Stimulated activated CD8-positive, alpha-beta memory T cell treated with anti-CD3 and anti-CD28 coated beads, Interleukin-15, amount 100 ng/mL, for 48 hours (primary cell): Measurements from ENCODE around the gene MCU.
"Not testable (repeated sequence)": the region's sequence is repeated elsewhere in the genome, so short reads cannot be mapped to it uniquely, and the experiment has no call there.

Source experiments
- DNase-seq, 2 donors: peaks; one replicate each; pipeline ENCODE4 v3.0.0-alpha.2; 2020; ENCODE audit warnings: low read depth in 2 of 2

MCU gene

GRCh38 chr10:72762042-72762441 is 70.1 kb downstream of the MCU start:
- no peak for DNase-seq

- DNase-seq: no peak
Observed at GRCh38 chr10:72763201-72763600, 71.3 kb downstream of the MCU start.

- DNase-seq: no peak
Observed at GRCh38 chr10:72764151-72764550, 72.2 kb downstream of the MCU start.

- no peak for DNase-seq
Observed at GRCh38 chr10:72765051-72765745, 73.3 kb downstream of the MCU start.

- DNase-seq: not testable (repeated sequence)
Observed at GRCh38 chr10:72771195-72771594, 79.3 kb downstream of the MCU start.

GRCh38 chr10:72772031-72772430 is 80.1 kb downstream of the MCU start:
- DNase-seq: no peak

- DNase-seq: no peak
Observed at GRCh38 chr10:72779874-72780273, 87.9 kb downstream of the MCU start.

- DNase-seq: no peak
Observed at GRCh38 chr10:72782649-72783330, 90.8 kb downstream of the MCU start.

GRCh38 chr10:72783410-72783833 is 91.5 kb downstream of the MCU start:
- no peak for DNase-seq

GRCh38 chr10:72784551-72785351 is 92.8 kb downstream of the MCU start:
- no peak for DNase-seq

- DNase-seq: no peak
Observed at GRCh38 chr10:72785409-72785808, 93.5 kb downstream of the MCU start.

GRCh38 chr10:72790216-72790990 is 98.5 kb downstream of the MCU start:
- no peak for DNase-seq

GRCh38 chr10:72792288-72792687 is 100.3 kb downstream of the MCU start:
- DNase-seq: no peak

- no peak for DNase-seq
Observed at GRCh38 chr10:72793752-72794151, 101.8 kb downstream of the MCU start.

GRCh38 chr10:72794260-72794659 is 102.3 kb downstream of the MCU start:
- no peak for DNase-seq

GRCh38 chr10:72796042-72796441 is 104.1 kb downstream of the MCU start:
- DNase-seq: no peak

- no peak for DNase-seq
Observed at GRCh38 chr10:72796538-72796937, 104.6 kb downstream of the MCU start.

GRCh38 chr10:72800000-72800740 is 108.2 kb downstream of the MCU start:
- DNase-seq: no peak

GRCh38 chr10:72800741-72801092 is 108.8 kb downstream of the MCU start:
- no peak for DNase-seq

- DNase-seq: no peak
Observed at GRCh38 chr10:72801263-72801868, 109.4 kb downstream of the MCU start.

GRCh38 chr10:72802332-72802731 is 110.4 kb downstream of the MCU start:
- no peak for DNase-seq
